Stomach (tissue), 4 donors: ENCODE results near the gene TMCO4.

Experiments used
- EP300 ChIP-seq: sonication (generic); formaldehyde crosslinking; IDR thresholded peaks from one replicate; pipeline ENCODE4 v1.6.1; 2017; ENCODE audit warnings: antibody characterized with exemption
- POLR2A ChIP-seq, 4 donors: fragments of 450-650 bp; IDR thresholded peaks; one replicate each; pipeline ENCODE4 v1.6.1; 2016; ENCODE audit warnings: antibody characterized with exemption in 4 of 4, control low read depth in 2 of 4, mild to moderate bottlenecking in 1 of 4, moderate library complexity in 1 of 4
- POLR2AphosphoS5 ChIP-seq, 3 donors: sonication (generic); formaldehyde crosslinking; IDR thresholded peaks; one replicate each; pipeline ENCODE4 v1.6.1; 2016; ENCODE audit warnings: antibody characterized with exemption in 3 of 3
- TF ChIP-seq, protein P1 (sequence below), 7 experiments: fragments of 450-650 bp in 4 of 7; fragments of 200-600 bp in 3 of 7; sonication (generic) in 3 of 7; IDR thresholded peaks; one replicate each; pipeline ENCODE4 v1.5.1; 2016 to 2019; ENCODE audit warnings: antibody characterized with exemption in 7 of 7, control low read depth in 2 of 7, mild to moderate bottlenecking in 1 of 7

- TF ChIP-seq, protein P1, sequence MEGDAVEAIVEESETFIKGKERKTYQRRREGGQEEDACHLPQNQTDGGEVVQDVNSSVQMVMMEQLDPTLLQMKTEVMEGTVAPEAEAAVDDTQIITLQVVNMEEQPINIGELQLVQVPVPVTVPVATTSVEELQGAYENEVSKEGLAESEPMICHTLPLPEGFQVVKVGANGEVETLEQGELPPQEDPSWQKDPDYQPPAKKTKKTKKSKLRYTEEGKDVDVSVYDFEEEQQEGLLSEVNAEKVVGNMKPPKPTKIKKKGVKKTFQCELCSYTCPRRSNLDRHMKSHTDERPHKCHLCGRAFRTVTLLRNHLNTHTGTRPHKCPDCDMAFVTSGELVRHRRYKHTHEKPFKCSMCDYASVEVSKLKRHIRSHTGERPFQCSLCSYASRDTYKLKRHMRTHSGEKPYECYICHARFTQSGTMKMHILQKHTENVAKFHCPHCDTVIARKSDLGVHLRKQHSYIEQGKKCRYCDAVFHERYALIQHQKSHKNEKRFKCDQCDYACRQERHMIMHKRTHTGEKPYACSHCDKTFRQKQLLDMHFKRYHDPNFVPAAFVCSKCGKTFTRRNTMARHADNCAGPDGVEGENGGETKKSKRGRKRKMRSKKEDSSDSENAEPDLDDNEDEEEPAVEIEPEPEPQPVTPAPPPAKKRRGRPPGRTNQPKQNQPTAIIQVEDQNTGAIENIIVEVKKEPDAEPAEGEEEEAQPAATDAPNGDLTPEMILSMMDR (IDR thresholded peaks at IDR 0.05): no peak
- TF ChIP-seq POLR2A (IDR thresholded peaks at IDR 0.05) (no peak), EP300 (no peak), POLR2AphosphoS5 (IDR thresholded peaks at IDR 0.05) (no peak)
Observed at GRCh38 chr1:19773485-19773884, 26.2 kb downstream of the TMCO4 start.
